Heart left ventricle (tissue), 13 donors: ENCODE data around the gene PTPN12.

Source experiments
- CTCF ChIP-seq, 12 donors: fragments of 200-600 bp; sonication (generic) in 4 of 12; IDR thresholded peaks; one replicate each; pipeline versions ENCODE4 v1.5.0 to v1.8.0; 2018 to 2022; ENCODE audit warnings: antibody characterized with exemption in 12 of 12, mild to moderate bottlenecking in 5 of 12
- POLR2A ChIP-seq, 2 donors: fragments of 450-650 bp; IDR thresholded peaks; one replicate each; pipeline ENCODE4 v1.6.1; 2017; ENCODE audit warnings: antibody characterized with exemption in 2 of 2, mild to moderate bottlenecking in 2 of 2, moderate library complexity in 2 of 2
- donor health status: ischemic (EF 13 %, LVEDD 7.1; RV severe dilation, severe dysfunction).
- donor health status: DM: no; HTN: yes; CAD: no.
- donor health status: DM: no; HTN: no; CAD: no.
- donor health status: ischemic (EF 25% LVEDD 6.9; RV normal size, moderate dysfunction).
- donor health status: ischemic (EF 25% LVEDD 5.7; RV mildly dilated, moderate dysfunction).
- donor health status: ischemic (EF 35%, LVEDD 5.7; RV mildly dilated, moderate dysfunction).
- donor health status: nonischemic (EF 11% LVEDD 7.7; RV severe dilation, severe dysfunction).
- donor health status: DM: yes; HTN: yes; CAD: no.
- donor health status: PGD.
- donor health status: ischemic (EF 29% LVEDD 5.4; RV normal size, mild dysfunction).
- donor health status: nonischemic (EF 23%, LVEDD 6.1; RV moderate dilation, normal function).

- TF ChIP-seq CTCF (IDR thresholded peaks at IDR 0.05) = no peak
- TF ChIP-seq POLR2A (IDR thresholded peaks at IDR 0.05) = no peak
Measured at GRCh38 chr7:77569514-77570232, 32.6 kb downstream of the PTPN12 start.
